Stimulated activated memory B cell treated with anti-CD40 and anti-IgM and Interleukin-4, amounts not matched to agents 10 μg/mL and 1 μg/mL and 100 μg/mL, for 72 hours (primary cell): Measurements from ENCODE around the gene SRSF9.

Experiments used
- ATAC-seq: fragments of 150-1000 bp; cut with Tn5 transposase; 2 replicates; pipeline ENCODE4 v1.10.0; 2021
- H3K27ac Mint-ChIP-seq: one replicate; pipeline ENCODE4 v1.8.0; 2022; ENCODE audit warnings: mild to moderate bottlenecking, mixed read lengths
- H3K27me3 Mint-ChIP-seq: one replicate; pipeline ENCODE4 v1.8.0; 2022; ENCODE audit warnings: mixed read lengths
- H3K36me3 Mint-ChIP-seq: one replicate; pipeline ENCODE4 v1.8.0; 2022; ENCODE audit warnings: mixed read lengths
- H3K4me1 Mint-ChIP-seq: one replicate; pipeline ENCODE4 v1.8.0; 2022; ENCODE audit warnings: mixed read lengths
- H3K4me3 Mint-ChIP-seq: one replicate; pipeline ENCODE4 v1.8.0; 2022; ENCODE audit warnings: mild to moderate bottlenecking, moderate library complexity, mixed read lengths
- H3K9me3 Mint-ChIP-seq: one replicate; pipeline ENCODE4 v1.8.0; 2022; ENCODE audit warnings: mixed read lengths

SRSF9 gene

DNA sequence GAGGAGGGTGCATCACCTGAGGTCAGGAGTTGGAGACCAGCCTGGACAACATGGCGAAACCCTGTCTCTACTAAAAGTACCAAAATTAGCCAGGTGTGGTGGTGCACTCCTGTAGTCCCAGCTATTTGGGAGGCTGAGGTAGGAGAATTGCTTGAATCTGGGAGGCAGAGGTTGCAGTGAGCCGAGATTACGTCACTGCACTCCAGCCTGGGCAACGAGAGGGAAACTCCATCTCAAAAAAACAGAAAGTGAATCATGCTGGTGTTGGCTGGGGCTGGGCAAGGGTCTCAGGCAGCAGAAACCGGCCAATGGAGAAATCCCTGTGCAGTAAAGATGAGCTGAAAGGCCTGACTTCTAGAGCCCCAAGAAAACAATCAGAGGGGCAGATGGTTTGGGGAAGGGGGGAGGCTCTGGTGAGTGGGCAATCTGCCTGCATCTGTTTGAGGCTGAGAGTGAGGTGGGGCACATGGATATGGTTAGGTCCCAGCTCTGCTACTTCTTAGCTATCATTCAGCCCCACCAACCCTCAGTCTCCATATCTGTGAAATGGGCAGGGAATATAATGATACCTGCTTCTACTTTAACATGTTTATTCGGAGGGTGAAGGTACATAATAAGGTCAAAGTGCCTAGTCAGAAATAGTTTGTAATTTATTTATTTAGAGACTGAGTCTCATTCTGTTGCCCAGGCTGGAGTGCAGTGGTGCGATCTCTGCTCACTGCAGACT, 52.9 kb downstream of the SRSF9 start:
- no peak overlapping the region for H3K4me3 Mint-ChIP-seq
- peaks cover 48% of the 10 kb centered on the region for H3K27me3 Mint-ChIP-seq
- no peaks in the 10 kb centered on the region for H3K36me3 Mint-ChIP-seq
- no peak overlapping the region for H3K27ac Mint-ChIP-seq
- H3K4me1 Mint-ChIP-seq: no peaks in the 10 kb centered on the region
- no peak for ATAC-seq
- H3K9me3 Mint-ChIP-seq: no peaks in the 10 kb centered on the region

DNA sequence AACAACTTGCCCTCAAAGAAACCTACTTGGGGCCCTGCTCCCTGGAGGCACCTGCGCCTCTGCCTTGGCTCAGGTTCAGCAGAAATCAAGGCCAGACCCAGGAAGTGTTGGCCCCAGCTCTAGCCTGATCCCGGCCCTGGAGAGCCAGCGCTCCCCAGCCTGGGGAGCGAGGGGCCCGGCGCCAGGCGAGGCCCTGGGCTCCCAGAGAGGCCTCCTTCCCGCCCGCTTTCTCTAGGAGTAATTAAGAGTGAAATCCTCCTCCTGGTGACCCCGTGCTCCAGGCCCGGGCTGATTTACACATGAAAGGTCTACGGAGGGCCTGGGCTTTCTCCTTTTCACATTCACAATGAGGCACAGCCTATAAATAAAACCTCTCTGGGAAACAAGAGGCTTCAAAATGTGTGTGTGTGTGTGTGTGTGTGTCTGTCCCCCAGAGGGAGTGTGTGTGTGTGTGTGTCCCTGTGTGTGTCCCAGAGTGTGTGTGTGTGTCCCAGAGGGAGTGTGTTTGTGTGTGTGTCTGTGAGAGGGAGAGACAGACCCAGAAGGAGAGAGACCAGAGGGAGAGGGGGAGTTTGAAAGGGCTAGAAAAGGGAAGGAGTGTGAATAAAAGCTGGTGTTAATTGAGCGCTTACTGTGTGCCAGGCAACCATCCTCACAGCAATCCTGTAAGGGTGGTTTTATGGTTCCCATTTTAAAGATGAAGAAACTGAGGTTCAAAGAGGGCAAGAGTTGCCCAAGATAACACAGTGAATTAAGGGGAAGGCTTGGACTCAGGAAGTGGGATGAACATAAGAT, 55.5 kb downstream of the SRSF9 start:
- no peak overlapping the region for H3K27ac Mint-ChIP-seq
- H3K36me3 Mint-ChIP-seq: no peaks in the 10 kb centered on the region
- H3K4me1 Mint-ChIP-seq: no peaks in the 10 kb centered on the region
- ATAC-seq: no peak
- no peaks in the 10 kb centered on the region for H3K9me3 Mint-ChIP-seq
- H3K4me3 Mint-ChIP-seq: no peak overlapping the region
- peaks cover 48% of the 10 kb centered on the region for H3K27me3 Mint-ChIP-seq

DNA sequence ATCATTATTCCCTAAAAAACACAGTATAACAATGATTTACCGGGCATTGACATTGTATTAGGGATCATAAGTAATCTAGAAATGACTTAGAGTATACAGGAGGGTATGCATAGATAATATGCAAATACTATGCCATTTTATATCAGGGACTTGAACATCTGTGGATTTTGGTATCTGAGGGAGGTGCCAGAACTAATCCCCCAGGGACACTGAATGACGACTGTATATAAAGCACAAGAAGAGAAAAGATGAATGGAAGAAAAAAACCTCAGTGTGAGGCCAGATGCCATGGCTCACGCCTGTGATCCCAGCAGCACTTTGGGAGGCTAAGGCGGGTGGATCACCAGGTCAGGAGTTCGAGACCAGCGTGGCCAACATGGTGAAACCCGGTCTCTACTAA, 57.1 kb downstream of the SRSF9 start:
- no peaks in the 10 kb centered on the region for H3K9me3 Mint-ChIP-seq
- no peak for ATAC-seq
- H3K4me3 Mint-ChIP-seq: no peak overlapping the region
- H3K27me3 Mint-ChIP-seq: peaks cover 43% of the 10 kb centered on the region
- H3K4me1 Mint-ChIP-seq: no peaks in the 10 kb centered on the region
- no peak overlapping the region for H3K27ac Mint-ChIP-seq
- no peaks in the 10 kb centered on the region for H3K36me3 Mint-ChIP-seq
